OCI-M2 (cell line): ENCODE results near the gene TIGD6.
A peak's percentile ranks its signal among the peaks of the same experiment; 100 is the strongest.
"Not testable (repeated sequence)": the region's sequence is repeated elsewhere in the genome, so short reads cannot be mapped to it uniquely, and the experiment has no call there.

Experiments
- DNase-seq: peaks from one replicate; lab custom pipeline; 2025; ENCODE audit not compliant: unreplicated experiment; lab: John Stamatoyannopoulos, UW

The TIGD6 gene

GRCh38 chr5:150000256-150000989, at the start of gene TIGD6, which contains the start of gene HMGXB3:
Gene TIGD6, minus strand, starts transcription at chr5:150000654. Its CDS starts 4,306 bp downstream, at chr5:149996348.
Gene HMGXB3, plus strand, starts transcription at chr5:150000739. Its CDS starts 4,114 bp downstream, at chr5:150004853.
- peak; percentile 26 for DNase-seq

- DNase-seq, result no peak
Observed at GRCh38 chr5:150046031-150046430, 45.6 kb upstream of the TIGD6 start.

- no peak for DNase-seq
Observed at GRCh38 chr5:150045549-150045948, 45.1 kb upstream of the TIGD6 start.

- DNase-seq, result no peak
Observed at GRCh38 chr5:150044712-150045111, 44.3 kb upstream of the TIGD6 start.

GRCh38 chr5:150044329-150044681, 43.9 kb upstream of the TIGD6 start:
- no peak for DNase-seq

- no peak for DNase-seq
Observed at GRCh38 chr5:150043657-150044328, 43.3 kb upstream of the TIGD6 start.

GRCh38 chr5:150042459-150042858, 42.0 kb upstream of the TIGD6 start:
- DNase-seq, result no peak

- no peak for DNase-seq
Observed at GRCh38 chr5:150038547-150038946, 38.1 kb upstream of the TIGD6 start.

- no peak for DNase-seq
Observed at GRCh38 chr5:150036513-150036912, 36.1 kb upstream of the TIGD6 start.

- DNase-seq, result no peak
Observed at GRCh38 chr5:150035139-150035895, 34.9 kb upstream of the TIGD6 start.

- no peak for DNase-seq
Observed at GRCh38 chr5:150034662-150035061, 34.2 kb upstream of the TIGD6 start.

GRCh38 chr5:150033334-150033733, 32.9 kb upstream of the TIGD6 start:
- no peak for DNase-seq

- DNase-seq, result not testable (repeated sequence)
Observed at GRCh38 chr5:150028047-150028446, 27.6 kb upstream of the TIGD6 start.

GRCh38 chr5:150026682-150027172, 26.3 kb upstream of the TIGD6 start:
- peak; percentile 32 for DNase-seq

- no peak for DNase-seq
Observed at GRCh38 chr5:150024346-150024984, 24.0 kb upstream of the TIGD6 start.

GRCh38 chr5:150023136-150023535, 22.7 kb upstream of the TIGD6 start:
- no peak for DNase-seq

GRCh38 chr5:150022681-150023080, 22.2 kb upstream of the TIGD6 start:
- DNase-seq, result no peak

- no peak for DNase-seq
Observed at GRCh38 chr5:150022158-150022531, 21.7 kb upstream of the TIGD6 start.

GRCh38 chr5:150021491-150022157, 21.2 kb upstream of the TIGD6 start:
- no peak for DNase-seq

- DNase-seq, result no peak
Observed at GRCh38 chr5:150020249-150020648, 19.8 kb upstream of the TIGD6 start.
